Urinary bladder (tissue), 4 donors: ENCODE results near the gene SLC43A3. TPM values are rescaled to one million over a fixed set of nuclear protein-coding genes. Genes with fewer than 3 reads are reported as not detected.
"Not testable (repeated sequence)": the region's sequence is repeated elsewhere in the genome, so short reads cannot be mapped to it uniquely, and the experiment has no call there.

Source experiments
- DNase-seq: peaks from one replicate; pipeline ENCODE4 v3.0.0-alpha.2; 2015; ENCODE audit errors: extremely low spot score
- H3K27ac ChIP-seq: one replicate; pipeline ENCODE4 v1.5.1; 2013; ENCODE audit warnings: low read depth, mild to moderate bottlenecking, moderate library complexity
- H3K36me3 ChIP-seq: one replicate; pipeline ENCODE4 v1.6.1; 2013; ENCODE audit warnings: mild to moderate bottlenecking, moderate library complexity; ENCODE audit not compliant: insufficient read depth
- H3K4me1 ChIP-seq: one replicate; pipeline ENCODE4 v1.6.1; 2013; ENCODE audit warnings: mild to moderate bottlenecking, moderate library complexity; ENCODE audit not compliant: insufficient read depth
- H3K4me3 ChIP-seq: one replicate; pipeline ENCODE4 v1.5.1; 2013; ENCODE audit warnings: low read depth, low read length
- WGBS: extraction: QIAGEN DNeasy Blood & Tissue Kit; methylation state at CpG from one replicate; pipeline ENCODE4 v1.1.7; 2013; 5-methylcytosine and 5-hydroxymethylcytosine counted together
- polyA plus RNA-seq: library from polyadenylated mRNA; stranded (reverse); fragments of 200-250 nt; gene quantifications from one replicate; pipeline ENCODE4 v1.2.3, GENCODE V29; 2013
- total RNA-seq: library from RNA; depleted of rRNA; stranded (reverse); fragments of >200 nt; gene quantifications from one replicate; pipeline ENCODE4 v1.2.3, GENCODE V29; 2014
- donor health status: healthy with polysubstance abuse.
- donor health status: healthy.

The SLC43A3 gene
- total and polyA plus RNA-seq, 2 donors, result 27.3 to 39.7 TPM

DNA sequence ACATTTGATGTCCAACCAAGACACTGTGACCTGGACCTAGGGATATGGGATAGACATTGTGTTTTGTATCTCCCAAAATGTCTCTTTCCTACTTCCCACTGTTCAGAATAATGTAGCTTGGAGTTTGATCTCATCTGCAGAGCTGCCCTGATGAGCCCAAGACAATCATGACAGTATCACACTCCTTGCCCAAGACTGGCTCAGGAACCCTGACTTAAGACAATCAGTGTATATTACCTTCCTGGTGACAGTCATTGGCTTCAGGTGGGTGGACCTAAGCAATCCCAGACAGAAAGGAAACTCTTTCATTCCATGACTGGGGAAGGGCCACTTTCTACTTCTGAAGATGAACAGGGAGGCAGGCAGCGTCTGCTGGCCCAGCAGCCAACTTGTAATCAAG is 19.1 kb upstream of the SLC43A3 start:
- H3K4me1 ChIP-seq, result no peaks in the 10 kb centered on the region
- no peak for DNase-seq
- H3K27ac ChIP-seq, result no peak overlapping the region

DNA sequence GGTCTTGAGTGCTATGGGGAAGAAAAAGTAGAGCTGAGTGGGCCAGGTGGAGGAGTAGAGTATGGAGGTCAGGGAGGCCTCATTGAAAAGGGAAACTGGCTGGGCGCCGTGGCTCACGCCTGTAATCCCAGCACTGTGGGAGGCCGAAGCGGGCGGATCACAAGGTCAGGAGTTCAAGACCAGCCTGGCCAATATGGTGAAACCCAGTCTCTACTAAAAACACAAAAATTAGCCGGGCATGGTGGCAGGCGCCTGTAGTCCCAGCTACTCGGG is 18.1 kb upstream of the SLC43A3 start:
- WGBS, result 78% methylated on average over 9 of the region's 9 CpGs
- not testable (repeated sequence) for DNase-seq, H3K36me3 ChIP-seq, H3K27ac ChIP-seq, H3K4me1 ChIP-seq, H3K4me3 ChIP-seq

More for the DNA sequence above, 19.1 kb upstream of the SLC43A3 start:
- H3K36me3 ChIP-seq, result no peaks in the 10 kb centered on the region
- WGBS, result 58% methylated on average over 1 of the region's 1 CpG
- H3K4me3 ChIP-seq, result no peak overlapping the region

DNA sequence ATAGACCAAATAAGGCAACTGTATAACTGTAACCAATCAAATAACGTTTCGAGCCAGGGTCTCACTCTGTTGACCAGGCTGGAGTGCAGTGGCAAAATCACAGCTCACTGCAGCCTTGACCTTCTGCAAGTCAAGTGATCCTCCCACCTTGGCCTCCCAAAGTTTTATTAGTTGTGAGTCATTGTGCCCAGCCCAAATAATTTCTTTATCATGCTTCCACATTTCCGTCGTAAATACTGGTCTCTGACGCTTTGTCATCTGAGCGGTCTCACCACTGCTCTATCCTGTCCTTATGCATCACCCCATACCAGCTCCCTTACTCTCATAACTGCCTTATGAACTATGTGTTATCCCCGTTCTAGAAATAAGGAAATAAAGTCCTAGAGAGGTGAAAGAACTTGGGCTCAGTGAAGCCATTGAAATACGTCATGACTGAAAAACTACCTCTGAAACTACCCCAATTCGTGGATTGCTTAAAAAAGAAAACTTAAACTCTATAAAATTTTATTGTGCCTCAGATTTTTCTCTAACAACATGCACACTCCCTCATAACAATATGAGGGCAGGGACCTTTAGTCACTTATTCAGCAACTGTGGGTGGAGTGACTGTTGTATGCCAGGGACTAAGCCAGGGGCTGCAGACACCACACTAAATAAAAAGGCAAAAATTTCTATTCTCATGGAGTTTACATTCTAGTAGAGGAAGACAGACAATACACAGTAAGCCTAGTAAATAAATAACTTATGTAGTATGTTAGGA is 17.6 kb upstream of the SLC43A3 start:
- no peaks in the 10 kb centered on the region for H3K36me3 ChIP-seq
- WGBS, result 68% methylated on average over 9 of the region's 9 CpGs
- H3K4me3 ChIP-seq, result no peak overlapping the region
- no peaks in the 10 kb centered on the region for H3K4me1 ChIP-seq
- DNase-seq, result no peak
- no peak overlapping the region for H3K27ac ChIP-seq

DNA sequence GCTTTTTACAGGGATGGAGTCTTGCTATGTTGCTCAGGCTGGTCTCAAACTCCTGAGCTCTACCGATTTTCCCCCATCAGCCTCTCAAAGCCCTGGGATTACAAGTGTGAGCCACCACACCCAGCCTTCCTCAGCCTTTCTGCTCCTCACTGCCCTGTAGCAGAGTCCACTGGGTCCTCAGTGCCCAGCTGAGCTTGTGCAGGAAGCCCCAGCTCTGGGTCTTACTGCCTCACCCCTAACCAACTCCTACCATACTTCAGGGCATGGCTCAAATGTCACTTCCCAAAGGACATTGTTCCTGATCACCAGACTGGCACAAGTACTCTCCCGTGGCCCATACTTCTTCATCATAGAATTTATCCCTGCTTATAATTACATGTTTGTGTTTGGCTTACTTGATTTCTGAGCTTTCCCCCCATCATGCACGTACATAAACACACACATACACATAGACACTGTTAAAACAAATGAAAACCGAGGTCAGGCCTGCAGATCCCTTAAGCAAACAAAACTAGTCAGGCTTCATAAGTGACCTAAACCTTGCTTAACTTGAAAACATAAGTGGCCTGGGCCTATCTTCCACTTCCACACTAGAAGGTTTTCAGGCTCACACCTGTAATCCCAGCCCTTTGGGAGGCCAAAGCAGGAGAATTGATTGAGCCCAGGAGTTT is 14.0 kb upstream of the SLC43A3 start:
- H3K27ac ChIP-seq, result no peak overlapping the region
- no peaks in the 10 kb centered on the region for H3K36me3 ChIP-seq
- no peaks in the 10 kb centered on the region for H3K4me1 ChIP-seq
- DNase-seq, result no peak
- WGBS, result 85% methylated on average over 4 of the region's 4 CpGs
- H3K4me3 ChIP-seq, result no peak overlapping the region

DNA sequence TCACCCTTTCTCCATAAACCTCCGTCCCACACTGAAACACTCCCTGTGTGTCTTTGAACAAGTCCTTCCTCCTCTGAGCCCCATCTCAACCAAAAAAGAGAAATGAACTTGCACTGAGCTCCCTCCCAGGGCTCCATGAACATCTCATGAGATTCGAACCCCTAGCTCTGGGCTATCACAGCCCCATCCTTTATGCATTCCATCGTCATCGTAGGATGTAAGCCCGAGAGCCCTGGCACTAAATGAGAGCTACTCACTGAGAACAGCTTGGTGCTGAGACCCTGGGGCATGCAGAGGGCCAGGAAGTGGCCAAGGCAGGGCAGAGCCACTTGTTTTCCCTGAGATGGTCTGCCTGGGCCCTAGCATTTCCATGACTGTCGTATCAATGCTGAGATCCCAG is 12.9 kb upstream of the SLC43A3 start:
- H3K36me3 ChIP-seq, result no peaks in the 10 kb centered on the region
- no peak for DNase-seq

DNA sequence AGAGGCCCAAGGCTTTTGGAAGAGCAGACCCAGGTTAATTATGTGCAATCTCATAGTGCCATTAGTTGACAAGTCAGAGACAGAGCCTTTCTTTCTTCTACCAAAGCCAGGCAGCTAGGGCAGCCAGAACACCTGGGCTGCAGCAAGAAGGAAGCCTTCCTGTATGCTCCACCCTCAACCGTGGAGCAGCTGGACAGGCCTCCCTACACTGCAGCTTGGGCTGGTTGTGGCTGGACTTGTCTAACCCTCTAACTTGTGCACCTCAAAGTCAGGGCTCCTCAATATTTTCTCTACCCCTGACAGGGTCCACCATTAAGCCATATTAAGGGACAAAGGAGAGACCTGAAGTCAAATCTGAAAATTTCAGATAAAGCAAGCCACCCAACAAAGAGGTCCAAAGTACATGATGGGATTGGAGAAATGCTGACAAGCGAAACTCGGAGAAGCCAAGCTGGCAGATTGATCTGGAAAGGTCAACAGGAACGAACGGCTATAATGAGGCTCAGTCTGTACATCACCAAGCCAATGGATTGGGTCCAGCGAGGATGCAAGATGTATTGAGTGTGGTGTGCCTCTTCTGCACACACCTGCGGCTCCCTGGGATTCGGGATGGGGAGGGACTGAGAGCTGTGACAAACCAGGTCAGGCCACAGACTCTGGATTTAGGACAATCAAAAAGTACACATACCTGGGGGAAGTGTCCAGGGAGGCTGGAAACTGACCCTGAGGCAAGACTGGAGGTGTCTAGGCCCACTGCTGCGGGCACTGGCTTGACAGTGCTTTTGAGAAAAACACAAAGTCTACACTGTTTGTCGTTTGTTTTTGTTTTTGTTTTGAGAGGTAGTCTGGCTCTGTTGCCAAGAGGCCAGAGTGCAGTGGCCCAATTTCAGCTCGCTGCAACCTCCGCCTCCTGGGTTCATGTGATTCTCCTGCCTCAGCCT is 11.7 kb upstream of the SLC43A3 start:
- no peak overlapping the region for H3K27ac ChIP-seq
- no peaks in the 10 kb centered on the region for H3K36me3 ChIP-seq
- WGBS, result 90% methylated on average over 12 of the region's 12 CpGs
- no peak for DNase-seq
- H3K4me3 ChIP-seq, result no peak overlapping the region
- H3K4me1 ChIP-seq, result no peaks in the 10 kb centered on the region

More for the DNA sequence above, 12.9 kb upstream of the SLC43A3 start:
- Histone ChIP-seq H3K4me3 (no peak overlapping the region), H3K27ac (no peak overlapping the region), H3K4me1 (no peaks in the 10 kb centered on the region)
- 89% methylated on average over 6 of the region's 6 CpGs for WGBS

DNA sequence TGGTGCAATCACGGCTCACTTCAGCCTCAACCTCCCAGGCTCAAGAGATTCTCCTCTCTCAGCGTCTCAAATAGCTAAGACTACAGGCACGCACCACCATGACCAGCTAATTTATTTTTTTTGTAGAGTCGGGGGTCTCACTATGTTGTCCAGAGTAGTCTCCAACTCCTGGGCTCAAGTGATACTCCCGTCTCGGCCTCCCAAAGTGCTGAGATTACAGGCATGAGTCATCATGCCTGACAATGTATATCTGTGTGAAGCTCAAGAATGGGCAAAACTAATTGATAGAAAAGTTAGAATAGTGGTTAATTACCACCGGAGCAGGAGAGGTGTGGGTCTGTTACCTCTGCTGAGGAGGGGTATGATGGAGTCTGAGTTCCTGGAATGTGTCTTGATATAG is 9.1 kb upstream of the SLC43A3 start:
- Histone ChIP-seq H3K4me1 (no peaks in the 10 kb centered on the region), H3K27ac (no peak overlapping the region), H3K4me3 (no peak overlapping the region), H3K36me3 (no peaks in the 10 kb centered on the region)
- DNase-seq, result no peak
- 88% methylated on average over 7 of the region's 7 CpGs for WGBS

DNA sequence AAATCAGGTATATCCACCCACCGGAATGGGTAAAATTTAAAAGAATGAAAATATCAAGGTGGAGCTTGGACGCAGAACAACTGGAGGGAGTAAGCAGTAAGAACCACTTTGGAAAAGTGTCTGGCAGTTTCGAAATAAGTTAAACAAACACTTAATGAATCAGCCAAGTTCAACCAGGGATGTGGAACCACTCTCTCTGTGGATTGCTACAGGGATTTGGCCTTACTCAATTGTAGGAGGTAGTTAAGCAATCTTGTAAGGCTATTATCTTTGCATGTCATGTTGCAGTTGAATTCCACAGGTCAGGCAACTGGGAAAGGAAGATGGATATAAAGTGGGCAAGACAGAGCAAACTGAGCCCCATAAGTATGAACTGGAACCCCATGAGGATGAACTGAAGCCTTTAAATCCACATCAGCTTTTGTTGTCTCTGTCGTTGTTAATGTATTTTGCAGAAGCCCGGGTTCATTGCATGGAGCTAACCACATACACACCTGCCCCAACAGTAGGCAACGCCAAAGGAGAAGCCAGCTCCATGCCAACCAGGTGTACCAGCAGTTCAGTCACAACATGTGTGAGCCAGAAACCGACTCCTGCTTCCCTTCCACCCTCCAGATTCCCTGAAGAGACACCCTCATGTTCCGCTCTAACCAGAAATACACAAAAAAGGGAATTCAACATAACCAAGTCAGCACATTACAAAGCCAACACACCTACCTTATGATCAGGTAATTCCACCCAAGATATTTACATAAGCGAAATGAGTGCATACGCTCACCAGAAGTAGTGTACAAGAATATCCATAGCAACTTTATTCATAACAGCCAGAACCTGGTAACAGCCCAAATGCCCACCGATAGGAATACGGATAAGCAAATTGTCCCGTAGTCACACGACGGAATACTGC is 8.0 kb upstream of the SLC43A3 start:
- 75% methylated on average over 15 of the region's 15 CpGs for WGBS
- no peaks in the 10 kb centered on the region for H3K4me1 ChIP-seq
- H3K36me3 ChIP-seq, result no peaks in the 10 kb centered on the region
- H3K4me3 ChIP-seq, result no peak overlapping the region
- DNase-seq, result no peak
- H3K27ac ChIP-seq, result no peak overlapping the region

DNA sequence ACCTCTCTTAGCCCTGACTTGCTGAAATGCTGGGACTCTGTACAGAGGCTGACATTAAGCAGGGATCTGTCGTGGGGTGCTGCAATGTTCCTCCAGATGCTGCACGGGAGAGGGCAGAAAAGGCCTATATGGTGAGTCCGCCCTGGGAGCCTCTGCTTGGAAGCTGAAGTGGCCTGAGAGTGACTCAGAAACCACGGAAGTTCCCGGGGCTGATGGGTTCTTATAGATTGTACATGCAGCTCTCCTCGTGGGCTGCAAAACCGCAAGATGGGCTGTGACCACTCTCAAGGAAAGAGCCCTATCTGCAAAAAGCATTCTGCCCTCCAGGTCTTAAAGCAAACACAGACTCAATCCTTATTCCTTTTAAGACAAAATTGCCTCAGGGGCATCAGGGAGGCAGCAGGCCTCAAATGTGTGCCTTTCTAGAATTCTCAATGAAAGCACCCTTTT is 5.8 kb upstream of the SLC43A3 start:
- DNase-seq, result no peak
- no peak overlapping the region for H3K27ac ChIP-seq
- 70% methylated on average over 7 of the region's 7 CpGs for WGBS
- no peaks in the 10 kb centered on the region for H3K36me3 ChIP-seq
- H3K4me3 ChIP-seq, result no peak overlapping the region
- H3K4me1 ChIP-seq, result no peaks in the 10 kb centered on the region

DNA sequence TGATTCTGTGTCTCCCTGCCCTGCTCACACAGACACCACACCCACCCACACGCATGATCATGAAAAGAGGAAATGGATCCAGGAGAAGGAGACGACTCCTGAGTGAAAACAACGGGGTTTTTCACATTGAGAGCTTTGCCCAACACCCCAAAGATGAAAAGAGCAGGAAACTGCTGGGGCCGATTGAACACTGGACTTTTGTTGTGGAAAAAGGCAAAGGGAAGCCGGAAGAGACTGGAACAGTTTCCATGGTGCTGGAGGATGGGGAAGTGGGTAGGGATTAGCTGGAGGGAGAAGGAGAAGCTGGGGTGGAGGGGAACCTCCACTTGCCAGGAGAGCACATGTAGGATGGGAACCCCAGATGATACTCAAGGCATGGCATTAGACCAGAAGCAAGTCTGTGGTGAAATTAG is 5.2 kb upstream of the SLC43A3 start:
- Histone ChIP-seq H3K4me1 (no peaks in the 10 kb centered on the region), H3K4me3 (no peak overlapping the region), H3K27ac (no peak overlapping the region), H3K36me3 (no peaks in the 10 kb centered on the region)
- no peak for DNase-seq
- WGBS, result 70% methylated on average over 5 of the region's 5 CpGs

DNA sequence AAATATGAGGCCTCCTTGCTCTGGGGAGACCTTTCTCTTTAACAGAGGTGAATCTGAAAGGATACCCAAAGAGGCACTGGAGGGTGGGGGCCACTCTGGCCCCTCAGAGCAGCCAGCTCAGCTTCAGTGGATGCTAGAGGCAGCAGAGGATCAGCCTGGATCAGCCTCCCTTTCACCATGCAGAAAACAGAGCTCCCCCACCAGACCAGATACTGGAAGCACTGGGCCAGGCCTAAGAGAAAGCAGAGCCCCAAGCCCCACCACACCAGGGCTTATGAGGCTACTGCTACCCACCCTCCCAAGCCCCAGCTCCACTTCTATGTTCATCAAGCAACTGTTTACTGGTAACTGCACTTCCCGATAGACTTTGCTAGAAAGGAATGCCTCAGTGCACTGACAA is 4.0 kb upstream of the SLC43A3 start:
- H3K4me1 ChIP-seq, result peaks cover 2% of the 10 kb centered on the region
- no peak overlapping the region for H3K4me3 ChIP-seq
- no peak overlapping the region for H3K27ac ChIP-seq
- H3K36me3 ChIP-seq, result no peaks in the 10 kb centered on the region
- WGBS, result 88% methylated on average over 1 of the region's 1 CpG
- no peak for DNase-seq

DNA sequence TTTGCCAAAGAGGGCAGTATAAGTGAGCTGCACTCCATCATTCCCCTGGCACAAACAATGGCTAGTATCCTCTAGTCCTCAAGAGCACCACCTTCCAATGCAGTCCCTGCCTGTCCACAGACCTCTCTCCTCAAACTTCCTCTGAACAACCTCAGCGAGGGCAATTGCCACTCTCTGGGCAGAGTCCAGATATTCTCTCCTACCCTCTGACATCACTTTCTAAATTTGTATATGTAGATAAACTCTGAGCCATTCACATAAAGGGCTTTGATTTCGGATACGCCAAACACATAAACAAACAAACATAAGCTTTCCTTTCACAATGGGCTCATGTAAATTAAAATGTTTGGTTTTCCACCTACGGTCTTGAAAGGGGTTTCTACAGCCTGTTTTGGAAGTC is 3.0 kb upstream of the SLC43A3 start:
- Histone ChIP-seq H3K36me3 (no peaks in the 10 kb centered on the region), H3K4me3 (no peak overlapping the region), H3K27ac (no peak overlapping the region), H3K4me1 (peaks cover 2% of the 10 kb centered on the region)
- WGBS, result 56% methylated on average over 4 of the region's 4 CpGs
- DNase-seq, result no peak

DNA sequence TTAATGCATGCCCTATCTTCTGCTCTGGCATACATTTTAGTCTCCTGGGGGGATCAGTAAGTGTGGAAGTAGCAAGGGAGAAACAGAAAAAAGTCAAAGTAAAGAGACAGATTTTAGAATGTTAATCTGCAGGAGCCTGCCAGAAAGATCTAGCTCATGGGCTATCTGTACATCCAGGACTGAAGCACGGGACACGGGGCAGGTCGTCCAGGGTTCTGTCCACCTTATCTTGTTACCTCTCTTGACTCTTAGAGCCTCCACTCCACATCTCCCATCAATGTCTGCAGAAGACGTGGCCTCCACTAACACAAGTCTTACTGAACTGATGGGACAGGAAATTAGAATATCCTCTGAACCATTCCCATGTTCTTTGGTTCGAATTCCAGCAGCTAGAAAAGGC is 1.7 kb upstream of the SLC43A3 start:
- no peak for DNase-seq
- no peaks in the 10 kb centered on the region for H3K36me3 ChIP-seq
- 92% methylated on average over 5 of the region's 5 CpGs for WGBS
- no peak overlapping the region for H3K4me3 ChIP-seq
- H3K27ac ChIP-seq, result no peak overlapping the region
- H3K4me1 ChIP-seq, result peaks cover 2% of the 10 kb centered on the region
